GM12801 (cell line): ENCODE results near the gene PDILT.

Source experiments
- CTCF ChIP-seq: IDR thresholded peaks from one replicate; pipeline ENCODE4 v1.5.1; 2011; ENCODE audit warnings: control low read depth; ENCODE audit not compliant: insufficient read length; ENCODE audit errors: extremely low read depth

PDILT gene

GRCh38 chr16:20317117-20317516 is 87.4 kb downstream of the PDILT start:
- no peak for TF ChIP-seq CTCF

GRCh38 chr16:20316715-20317114 is 87.8 kb downstream of the PDILT start:
- no peak for TF ChIP-seq CTCF

GRCh38 chr16:20315764-20316163 is 88.8 kb downstream of the PDILT start:
- TF ChIP-seq CTCF = no peak

GRCh38 chr16:20314575-20314974 is 90.0 kb downstream of the PDILT start:
- TF ChIP-seq CTCF = no peak

- no peak for TF ChIP-seq CTCF
Observed at GRCh38 chr16:20313741-20314140, 90.8 kb downstream of the PDILT start.

- no peak for TF ChIP-seq CTCF
Observed at GRCh38 chr16:20311548-20311947, 93.0 kb downstream of the PDILT start.

- no peak for TF ChIP-seq CTCF
Observed at GRCh38 chr16:20310421-20311395, 93.8 kb downstream of the PDILT start.
